ENCODE data around the gene CPN2. TPM values are rescaled to one million over a fixed set of nuclear protein-coding genes. Genes with fewer than 3 reads are reported as not detected.

CPN2 gene
- total and polyA plus RNA-seq, 3 donors from 2014 or later: 0.36 to 1.4 (median 1.1) TPM

- WGBS, 2 donors: 34 to 35% methylated on average over 28 to 66 of the region's 73 CpGs
- TF ChIP-seq CTCF (IDR thresholded peaks at IDR 0.05): no peak
- no peak for TF ChIP-seq POLR2A (IDR thresholded peaks at IDR 0.05)
- Histone ChIP-seq H3K9me3 (no peaks in the 10 kb centered on the region), H3K27me3 (no peaks in the 10 kb centered on the region), H3K4me1 (peaks cover 5% of the 10 kb centered on the region), H3K36me3 (ENCODE audit: low read depth, missing control alignments) (no peaks in the 10 kb centered on the region), H3K4me3 (peak overlapping the region; percentile 5 to 29), H3K27ac (no peak overlapping the region)
- intact Hi-C loops (cut with DNase I; ENCODE audit: low total_unique reads): no loop called here
- no peak for DNase-seq
These were observed 46.0 kb upstream of the CPN2 start for GRCh38 chr3:194396859-194397756.

GRCh38 chr3:194396539-194396858 is 45.4 kb upstream of the CPN2 start:
- no peak for TF ChIP-seq POLR2A (IDR thresholded peaks at IDR 0.05)
- no peak for TF ChIP-seq CTCF (IDR thresholded peaks at IDR 0.05)
- 12 to 17% methylated on average over 7 to 13 of the region's 13 CpGs for WGBS, 2 donors
- Histone ChIP-seq H3K27ac (no peak overlapping the region), H3K9me3 (no peaks in the 10 kb centered on the region), H3K4me1 (peaks cover 5% of the 10 kb centered on the region), H3K36me3 (ENCODE audit: low read depth, missing control alignments) (no peaks in the 10 kb centered on the region), H3K27me3 (no peaks in the 10 kb centered on the region), H3K4me3 (peak overlapping the region; percentile 5 to 29)
- intact Hi-C loops (cut with DNase I; ENCODE audit: low total_unique reads): no loop called here
- no peak for DNase-seq

GRCh38 chr3:194395778-194396538 is 44.8 kb upstream of the CPN2 start:
- Histone ChIP-seq H3K27me3 (no peaks in the 10 kb centered on the region), H3K27ac (no peak overlapping the region), H3K9me3 (no peaks in the 10 kb centered on the region), H3K4me1 (peaks cover 5% of the 10 kb centered on the region), H3K36me3 (ENCODE audit: low read depth, missing control alignments) (no peaks in the 10 kb centered on the region), H3K4me3 (no peak overlapping the region)
- TF ChIP-seq POLR2A (IDR thresholded peaks at IDR 0.05) (no peak), CTCF (IDR thresholded peaks at IDR 0.05) (no peak)
- WGBS, 2 donors: 25 to 36% methylated on average over 18 to 26 of the region's 26 CpGs
- intact Hi-C loops (cut with DNase I; ENCODE audit: low total_unique reads): no loop called here
- DNase-seq: peak; percentile 60

GRCh38 chr3:194395212-194395611 is 44.1 kb upstream of the CPN2 start:
- intact Hi-C loops (cut with DNase I; ENCODE audit: low total_unique reads): no loop called here
- Histone ChIP-seq H3K27ac (no peak overlapping the region), H3K36me3 (ENCODE audit: low read depth, missing control alignments) (no peaks in the 10 kb centered on the region), H3K27me3 (no peaks in the 10 kb centered on the region), H3K4me3 (no peak overlapping the region), H3K9me3 (no peaks in the 10 kb centered on the region), H3K4me1 (peaks cover 5% of the 10 kb centered on the region)
- no peak for DNase-seq
- TF ChIP-seq CTCF (IDR thresholded peaks at IDR 0.05) (no peak), POLR2A (IDR thresholded peaks at IDR 0.05) (no peak)
- 69 to 91% methylated on average over 5 of the region's 5 CpGs for WGBS, 2 donors

Measured in testis (tissue), 3 donors.